HG03280 (cell line): ENCODE results near the gene ABCC9.

Experiments used
- ATAC-seq: cut with Tn5 transposase; IDR thresholded peaks from one replicate; pipeline ENCODE4 v1.9.1; 2021; ENCODE audit warnings: mild to moderate bottlenecking, moderate library complexity; ENCODE audit not compliant: unreplicated experiment

ABCC9 gene

DNA sequence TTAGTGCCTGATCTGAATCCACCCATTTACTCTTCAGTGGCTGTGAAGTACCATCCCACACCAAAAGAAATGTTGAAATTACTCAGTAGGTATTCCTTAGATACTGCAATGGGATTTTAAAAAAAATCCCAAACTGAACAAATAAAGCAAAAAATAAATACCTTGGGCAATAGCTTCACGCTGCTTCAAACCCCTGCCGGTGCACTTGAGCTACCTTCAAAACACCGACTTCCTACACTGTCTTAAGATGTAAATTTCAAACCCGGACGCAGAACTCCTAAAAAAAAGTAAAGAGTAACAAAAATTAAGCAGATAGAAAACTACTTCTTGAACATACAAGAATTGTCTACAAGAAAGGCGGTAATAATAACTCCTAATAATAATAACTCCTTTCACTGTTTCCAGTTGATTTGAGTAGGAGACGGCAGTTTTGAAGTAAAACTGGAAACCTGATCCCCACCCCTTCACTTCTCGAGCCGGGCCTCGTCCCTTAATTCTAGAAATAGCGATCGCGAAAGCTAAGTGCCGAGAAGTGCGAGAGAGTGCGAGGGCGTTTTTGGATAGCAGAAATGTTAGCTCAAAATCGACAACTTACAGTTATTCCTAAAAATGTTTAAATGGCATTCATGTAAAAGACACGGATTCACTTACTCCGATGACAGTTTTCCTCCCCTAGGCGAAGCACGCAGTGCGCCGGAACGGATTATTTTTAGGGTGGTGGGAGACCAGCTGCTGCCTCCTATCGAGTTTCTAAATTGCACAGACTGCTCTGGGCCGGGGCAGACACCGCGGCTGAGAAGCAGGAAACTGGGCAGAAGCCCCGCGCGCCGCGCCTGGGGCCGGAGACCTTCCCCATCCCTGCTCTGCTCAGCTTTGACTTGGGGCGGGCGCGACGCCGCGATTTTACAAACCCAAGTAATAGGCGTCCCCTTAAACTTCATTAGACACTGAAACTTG, at the start of gene ABCC9:
Gene ABCC9 (minus strand): TSS at position 878 of the 957 bp plus-strand sequence. CDS start 4,752 bp downstream, outside the sequence.
- ATAC-seq: no peak

DNA sequence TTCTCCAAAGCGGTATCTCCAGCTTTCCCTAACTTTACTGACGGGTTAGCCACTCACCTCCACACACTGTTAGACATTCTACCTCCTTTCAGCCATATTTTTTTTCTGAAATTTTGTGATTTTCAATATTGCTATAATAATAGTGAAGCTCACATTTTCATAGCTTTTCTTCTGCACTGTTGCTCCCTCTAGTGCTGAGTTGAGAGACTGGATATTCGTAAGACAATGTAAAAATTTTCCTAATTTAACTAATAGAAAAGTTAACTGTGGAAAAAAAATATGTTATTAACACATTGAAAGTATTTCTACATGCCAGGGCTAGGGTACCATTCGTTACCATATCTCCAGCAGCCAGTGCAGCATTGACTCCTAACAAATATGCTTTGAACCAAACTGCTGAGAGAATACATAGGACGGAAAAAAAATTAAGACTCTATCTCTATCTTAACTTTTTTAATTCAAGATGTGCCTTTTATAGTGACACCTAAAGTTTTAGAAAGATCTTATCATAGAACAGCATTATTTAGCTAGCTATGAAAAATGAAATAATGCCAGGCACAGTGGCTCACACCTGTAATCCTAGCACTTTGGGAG, 48.7 kb upstream of the ABCC9 start:
- no peak for ATAC-seq

DNA sequence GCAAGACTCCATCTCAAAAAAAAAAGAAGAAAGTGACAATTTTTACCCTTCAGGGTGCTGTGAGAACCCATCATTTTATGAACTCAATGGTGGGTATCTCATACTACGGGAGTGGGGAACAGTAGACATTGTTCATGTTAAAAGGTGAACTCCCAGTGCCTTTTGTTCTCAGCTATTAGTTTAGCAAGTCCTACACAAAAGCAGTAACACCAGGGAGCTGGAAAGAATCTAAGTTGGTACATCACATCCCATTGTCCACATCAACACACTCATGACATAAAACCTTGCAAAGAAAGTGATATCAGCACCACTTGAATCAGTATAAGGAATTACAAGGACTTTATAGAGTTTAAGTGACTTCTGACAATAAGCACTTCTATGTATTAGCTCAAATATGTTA, 47.4 kb upstream of the ABCC9 start:
- no peak for ATAC-seq

DNA sequence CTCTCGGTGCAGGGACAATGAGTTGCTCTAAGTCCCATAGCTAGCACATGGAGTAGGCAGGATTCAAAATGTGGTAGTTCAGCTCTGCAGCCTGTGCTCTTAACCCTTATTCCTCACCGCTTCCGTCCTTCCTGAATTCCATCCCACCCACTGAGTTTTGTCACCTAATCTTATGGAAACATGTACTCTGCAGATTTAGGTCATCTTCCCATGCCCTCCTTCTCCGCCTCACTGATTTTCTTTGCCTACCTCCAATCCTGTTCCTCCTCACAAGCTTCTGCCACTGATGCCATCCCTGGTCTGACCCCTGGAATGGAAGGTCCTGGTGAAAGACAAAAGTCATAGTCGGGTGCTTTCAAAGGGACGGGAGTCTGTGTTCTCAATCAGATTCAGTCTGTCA, 46.5 kb upstream of the ABCC9 start:
- ATAC-seq: no peak

DNA sequence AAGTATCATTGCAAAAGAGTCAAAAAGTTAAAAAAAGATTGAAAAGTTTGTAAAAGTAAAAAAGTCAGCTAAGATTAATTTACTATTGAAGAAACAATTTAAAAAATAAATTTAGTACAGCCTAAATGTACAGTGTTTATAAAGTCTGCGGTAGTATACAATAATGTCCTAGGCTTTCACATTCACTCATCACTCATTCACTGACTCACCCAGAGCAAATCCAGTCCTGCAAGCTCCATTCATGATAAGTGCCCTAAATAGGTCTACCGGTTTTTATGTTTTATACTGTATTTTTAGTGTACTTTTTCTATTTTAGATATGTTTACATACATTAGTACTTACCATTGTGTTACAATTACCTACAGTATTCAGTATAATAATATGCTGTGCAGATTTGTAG, 43.9 kb upstream of the ABCC9 start:
- ATAC-seq: no peak

DNA sequence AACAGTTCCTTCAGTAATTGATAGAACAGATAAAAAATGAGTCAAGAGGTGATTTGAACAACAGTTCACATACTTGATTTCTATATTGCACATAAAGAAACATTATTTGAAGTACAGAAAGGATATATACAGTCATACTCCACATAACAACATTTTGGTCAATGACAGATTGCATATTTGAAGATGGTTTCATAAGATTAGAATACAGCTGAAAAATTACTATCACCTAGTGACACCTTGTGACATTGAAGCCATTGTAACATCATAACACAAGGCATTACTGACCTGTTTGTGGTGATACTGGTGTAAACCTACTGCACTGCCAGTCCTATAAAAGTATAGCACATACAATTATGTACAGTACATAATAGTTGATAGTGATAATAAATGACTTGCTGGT, 43.1 kb upstream of the ABCC9 start:
- no peak for ATAC-seq

DNA sequence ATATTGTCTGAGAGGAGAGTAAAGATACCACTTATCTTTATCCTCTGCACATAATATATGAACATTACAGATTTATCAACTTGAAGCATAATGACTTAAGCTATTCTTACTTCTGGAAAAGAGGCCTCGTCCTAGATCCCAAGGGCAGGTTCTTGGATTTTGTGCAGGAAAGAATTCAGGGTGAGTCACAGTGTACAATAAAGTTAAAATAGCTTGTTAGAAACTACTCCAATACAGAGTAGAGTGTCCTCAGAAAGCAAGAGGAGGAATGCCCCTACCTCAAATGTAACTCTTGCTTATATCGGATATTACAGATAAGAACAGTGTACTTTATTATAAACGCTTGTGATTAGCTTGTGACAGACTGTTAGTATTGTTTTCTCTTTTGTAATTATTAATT, 41.9 kb upstream of the ABCC9 start:
- ATAC-seq: no peak

DNA sequence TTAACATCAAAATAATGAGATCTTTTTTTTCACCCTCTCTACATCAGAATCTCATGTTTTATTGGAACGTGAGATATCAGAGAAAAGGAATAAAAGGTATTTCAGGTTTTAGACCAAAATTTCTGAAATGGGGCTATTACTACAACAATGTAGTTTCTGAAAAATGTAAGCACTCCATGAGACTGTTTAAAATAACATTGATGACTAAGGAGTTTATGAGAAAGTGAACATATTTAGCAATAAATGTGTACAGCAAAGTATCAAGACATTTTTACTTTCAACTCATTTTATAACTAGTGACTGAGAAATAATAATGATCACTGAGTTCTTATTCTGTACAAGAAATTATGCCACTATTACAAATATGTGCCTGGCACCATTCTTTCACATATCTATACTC, 39.3 kb upstream of the ABCC9 start:
- ATAC-seq: no peak

DNA sequence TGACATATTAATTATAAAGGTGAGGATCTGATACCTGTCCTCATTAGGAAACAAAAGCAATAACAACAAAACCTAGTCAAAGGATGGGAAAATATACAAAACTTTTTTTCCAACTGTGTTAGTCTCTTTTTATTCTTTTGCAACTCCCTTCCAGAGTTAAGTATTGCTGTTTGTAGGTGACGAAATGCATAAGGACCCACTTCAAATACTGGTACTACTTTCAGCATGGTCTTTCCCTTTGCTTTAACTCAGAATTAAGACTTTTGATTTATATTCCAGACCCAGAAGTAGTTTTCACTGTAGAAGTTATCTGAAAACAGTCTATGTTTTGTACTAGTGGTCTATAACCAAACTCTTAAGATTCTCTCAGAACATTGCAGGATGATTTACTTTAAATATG, 34.1 kb upstream of the ABCC9 start:
- ATAC-seq: no peak

DNA sequence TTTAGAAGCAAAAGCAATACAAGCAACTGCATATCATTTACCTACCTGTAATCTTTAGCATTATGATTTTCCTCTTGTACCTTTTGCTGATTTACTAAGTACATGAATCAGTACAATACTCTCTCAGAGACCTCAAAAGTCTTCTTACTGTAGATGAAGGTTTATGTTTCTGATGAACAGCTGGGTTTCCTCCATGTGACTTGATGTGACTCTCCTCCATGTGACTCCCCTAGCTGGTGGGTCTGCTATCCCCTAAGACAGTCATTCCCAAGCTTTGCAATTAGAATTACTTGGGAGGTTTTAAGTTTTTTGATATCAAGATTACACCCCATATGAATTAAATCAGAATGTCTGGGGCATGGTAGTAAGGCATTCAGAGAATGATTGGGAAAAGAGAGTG, 32.0 kb upstream of the ABCC9 start:
- no peak for ATAC-seq

DNA sequence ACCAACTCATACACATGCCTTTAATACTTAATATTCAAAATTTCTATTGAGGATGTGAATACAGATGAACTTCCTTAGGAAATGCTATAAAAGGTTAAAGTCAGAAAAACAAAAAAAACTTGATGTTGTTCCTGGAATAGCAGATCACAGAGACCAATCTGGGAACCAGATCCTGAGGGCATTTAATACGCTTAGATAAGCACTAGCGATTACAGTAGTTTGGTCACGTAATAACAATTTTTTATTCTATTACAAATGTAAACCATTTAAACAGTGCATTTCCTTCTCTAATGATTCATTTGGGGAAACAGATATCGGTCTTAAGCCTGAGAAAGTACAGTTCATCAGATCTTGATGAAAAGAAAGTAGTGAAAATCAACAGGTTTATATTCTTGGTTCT, 30.8 kb upstream of the ABCC9 start:
- no peak for ATAC-seq

DNA sequence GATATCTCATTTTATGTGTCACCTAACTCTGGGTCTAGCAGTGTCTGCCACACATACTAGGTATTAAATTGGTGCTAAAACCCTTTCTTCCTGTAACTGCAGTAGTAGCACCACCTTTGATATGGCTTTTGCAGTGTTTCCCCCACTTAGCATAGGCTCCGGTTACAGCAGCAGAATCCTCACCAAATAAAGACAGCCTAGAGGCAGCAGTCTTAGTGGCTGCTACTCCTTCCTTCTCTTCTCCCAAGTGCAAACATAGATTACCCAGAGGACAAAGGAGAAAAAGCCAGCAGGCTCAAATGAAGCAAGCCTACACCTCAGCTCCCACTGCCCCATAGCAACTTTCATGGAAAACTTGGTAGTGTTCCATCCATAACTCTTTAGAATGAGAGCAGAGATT, 30.1 kb upstream of the ABCC9 start:
- no peak for ATAC-seq

DNA sequence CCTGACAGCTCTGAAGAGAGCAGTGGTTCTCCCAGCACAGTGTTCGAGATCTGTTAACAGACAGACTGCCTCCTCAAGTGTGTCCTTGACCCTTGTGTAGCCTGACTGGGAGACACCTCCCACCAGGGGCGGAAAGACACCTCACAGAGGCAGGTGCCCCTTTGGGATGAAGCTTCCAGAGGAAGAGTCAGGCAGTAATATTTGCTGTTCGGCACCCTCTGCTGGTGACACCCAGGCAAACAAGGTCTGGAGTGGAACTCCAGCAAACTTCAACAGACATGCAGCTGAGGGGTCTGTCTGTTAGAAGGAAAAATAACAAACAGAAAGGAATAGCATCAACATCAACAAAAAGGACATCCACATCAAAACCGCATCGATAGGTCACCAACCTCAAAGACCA, 21.6 kb upstream of the ABCC9 start:
- ATAC-seq: no peak

DNA sequence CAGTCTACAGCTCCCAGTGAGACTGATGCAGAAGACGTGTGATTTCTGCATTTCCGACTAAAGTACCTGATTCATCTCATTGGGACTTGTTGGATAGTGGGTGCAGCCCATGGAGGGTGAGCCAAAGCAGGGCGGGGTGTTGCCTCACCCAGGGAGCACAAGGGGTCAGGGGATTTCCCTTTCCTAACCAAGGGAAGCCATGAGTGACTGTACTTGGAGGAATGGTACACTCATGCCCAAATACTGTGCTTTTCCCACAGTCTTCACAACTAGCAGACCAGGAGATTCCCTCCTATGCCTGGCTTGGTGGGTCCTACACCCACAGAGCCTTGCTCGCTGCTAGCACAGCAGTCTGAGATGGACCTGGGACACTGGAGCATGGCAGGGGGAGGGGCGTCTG, 21.0 kb upstream of the ABCC9 start:
- no peak for ATAC-seq

DNA sequence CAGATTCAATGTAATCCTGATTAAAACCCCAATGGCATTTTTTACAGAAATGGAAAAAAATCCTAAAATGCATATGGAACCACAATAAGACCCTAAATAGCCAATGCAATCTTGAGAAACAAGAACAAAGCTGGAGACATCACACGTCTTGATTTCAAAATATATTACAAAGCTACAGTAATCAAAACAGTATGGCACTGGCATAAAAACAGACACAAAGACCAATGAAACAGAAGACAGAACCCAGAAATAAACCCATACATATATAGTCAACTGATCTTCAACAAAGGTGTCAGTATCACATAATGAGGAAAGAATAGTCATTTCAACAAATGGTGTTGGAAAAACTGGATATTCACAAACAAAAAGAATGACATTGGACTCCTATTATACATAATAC, 9.4 kb upstream of the ABCC9 start:
- ATAC-seq: no peak

DNA sequence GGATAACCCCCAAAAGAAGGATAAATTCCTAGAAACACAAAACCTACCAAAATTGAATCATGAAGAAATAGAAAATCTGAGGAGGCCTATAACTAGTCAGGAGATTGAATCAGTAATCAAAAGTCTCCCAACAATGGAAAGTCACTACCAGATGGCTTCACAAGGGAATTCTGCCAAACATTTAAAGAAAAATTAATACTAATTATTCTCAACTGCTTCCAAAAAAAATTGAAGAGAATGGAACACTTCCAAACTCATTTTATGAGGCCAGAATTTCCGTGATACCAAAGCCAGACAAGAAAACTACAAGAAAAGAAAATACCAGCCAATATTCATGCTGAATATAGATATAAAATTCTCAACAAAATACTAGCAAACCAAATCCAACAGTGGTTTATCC, 7.8 kb upstream of the ABCC9 start:
- no peak for ATAC-seq

DNA sequence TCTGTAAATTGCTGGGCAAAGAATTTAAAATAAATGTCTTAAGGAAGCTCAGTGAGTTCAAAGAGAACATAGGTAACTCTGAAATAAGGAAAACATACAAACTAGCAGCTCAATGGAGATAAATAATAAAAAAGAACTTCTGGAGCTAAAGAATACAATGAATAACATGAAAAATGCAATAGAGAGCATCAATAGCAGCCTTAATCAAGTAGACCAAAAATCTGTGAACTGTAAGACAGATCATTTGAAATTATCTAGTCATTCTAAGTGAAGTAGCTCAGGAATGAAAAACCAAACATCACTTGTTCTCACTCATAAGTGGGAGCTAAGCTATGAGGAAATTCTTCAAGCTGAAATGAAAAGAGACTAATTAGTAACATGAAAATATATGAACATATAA, 5.8 kb upstream of the ABCC9 start:
- no peak for ATAC-seq

DNA sequence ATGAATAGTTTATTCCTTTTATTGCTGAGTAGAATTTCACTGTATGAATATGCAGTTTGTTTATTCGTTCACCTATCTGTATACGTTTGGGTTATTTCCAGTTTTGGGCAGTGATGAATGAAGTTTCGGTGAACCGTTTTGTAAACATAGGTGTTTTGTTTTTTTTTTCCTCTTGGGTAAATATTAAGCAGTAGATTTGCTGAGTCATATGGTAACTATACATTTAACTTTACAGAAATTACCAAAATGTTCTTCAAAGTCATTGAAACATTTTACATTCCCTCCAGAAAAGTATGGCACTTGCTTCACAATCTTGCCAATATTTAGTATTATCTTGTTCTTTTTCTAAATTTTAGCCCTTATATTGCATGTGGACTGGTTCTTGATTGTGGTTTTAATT, 3.8 kb upstream of the ABCC9 start:
- no peak for ATAC-seq

DNA sequence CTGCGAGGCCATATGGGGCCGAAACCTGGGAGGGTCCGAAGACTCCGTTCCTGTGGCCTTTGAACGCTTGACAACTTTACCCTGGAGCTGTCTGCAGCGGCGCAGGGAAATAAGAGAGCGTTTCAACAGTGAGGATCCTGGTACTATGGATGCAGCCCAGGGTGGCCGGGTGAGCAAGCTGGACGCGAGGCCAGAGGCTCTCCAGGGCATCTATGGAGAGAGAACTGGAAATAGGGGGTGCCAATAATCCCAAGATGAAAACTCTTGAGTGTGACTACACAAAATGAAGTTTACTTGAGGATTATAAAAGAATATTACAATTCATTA, 1.1 kb upstream of the ABCC9 start:
- no peak for ATAC-seq

DNA sequence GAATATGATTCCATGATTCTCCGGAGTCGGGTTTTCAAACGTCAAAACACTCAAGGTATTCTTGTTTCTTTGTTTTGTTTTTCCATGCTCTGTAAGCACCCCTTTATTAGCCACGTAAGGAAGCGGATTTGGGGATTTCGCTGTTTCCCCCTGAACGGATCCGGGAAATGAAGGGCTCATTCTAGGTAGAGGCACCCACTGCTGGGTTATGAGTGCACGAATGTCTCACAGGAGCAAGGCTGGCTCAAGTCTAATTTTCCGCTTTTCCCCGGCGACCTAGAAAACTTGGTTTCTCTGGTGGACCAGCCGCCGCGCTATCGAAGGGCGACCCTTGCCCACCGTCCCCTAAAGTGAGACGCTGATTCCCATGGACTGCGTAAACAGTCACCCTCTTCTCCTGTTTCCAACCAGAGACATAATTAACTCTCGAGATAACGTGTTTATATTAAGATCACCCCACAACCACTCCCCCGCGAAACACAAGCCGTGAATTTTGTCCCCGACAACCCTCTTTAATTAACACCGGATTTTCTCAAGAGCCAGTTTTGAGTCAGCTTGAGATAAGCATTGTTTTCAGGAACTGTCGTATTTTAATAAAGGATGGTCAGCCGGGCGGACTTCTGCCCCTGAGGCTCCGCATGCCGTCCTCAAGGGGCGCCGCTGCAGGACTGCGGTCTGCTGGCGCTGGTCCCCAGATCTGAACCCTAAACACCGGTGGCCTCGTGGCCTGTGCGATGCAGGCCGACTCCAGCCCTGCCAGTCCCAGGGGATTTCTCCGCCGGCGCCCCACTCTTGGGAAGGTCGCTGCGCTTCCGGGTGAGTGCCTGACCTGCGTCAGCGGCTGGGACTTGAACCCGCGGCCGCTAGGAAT, 515 bp upstream of the ABCC9 start:
- ATAC-seq: no peak

DNA sequence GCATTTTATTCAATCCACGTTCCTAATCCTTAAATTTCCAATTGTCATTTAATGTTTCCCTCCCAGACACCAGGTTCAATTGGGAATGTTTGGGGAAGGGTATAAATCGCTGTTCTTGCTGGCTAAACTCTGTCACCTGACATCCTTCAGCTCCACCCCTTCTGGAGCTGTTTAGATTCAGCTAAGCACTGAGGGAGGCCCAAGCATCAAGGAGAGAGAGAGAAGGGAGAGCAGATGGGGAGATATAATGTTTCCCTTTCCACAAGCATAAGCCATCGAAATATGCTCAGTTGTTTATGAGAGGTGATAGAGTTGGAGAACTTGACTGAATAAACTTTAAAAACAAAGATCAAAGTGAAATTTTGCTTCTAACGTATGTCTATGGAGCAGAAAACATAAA, 1.8 kb downstream of the ABCC9 start:
- no peak for ATAC-seq

DNA sequence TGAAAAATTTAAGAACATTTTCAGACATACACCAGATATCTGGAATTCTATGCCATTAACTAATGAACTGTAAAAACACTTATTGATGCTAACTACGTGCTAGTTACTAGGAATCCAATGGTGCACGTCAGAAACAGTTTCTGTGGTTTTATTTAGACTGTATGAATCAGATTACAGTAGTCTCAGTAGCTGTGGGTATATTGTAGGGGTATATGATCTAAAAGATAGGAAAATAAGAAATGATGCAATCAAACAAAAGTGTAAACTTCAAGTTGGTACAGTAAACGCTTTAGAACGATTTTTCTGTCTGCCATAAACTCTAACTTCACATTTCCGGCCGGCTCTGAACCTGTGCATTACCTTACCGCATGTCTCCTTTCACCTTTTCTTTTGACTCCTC, 2.3 kb downstream of the ABCC9 start:
- no peak for ATAC-seq
